IPS DF 6.9 (cell line): ENCODE measurements around the gene SMAD4.

ENCODE experiments used
- DNase-seq: peaks from one replicate; pipeline ENCODE4 v3.0.0-alpha.2; 2013; ENCODE audit warnings: low read depth, low spot score
- H3K27ac ChIP-seq: one replicate; pipeline ENCODE4 v1.5.1; 2013; ENCODE audit warnings: low read length, control low read depth
- H3K27me3 ChIP-seq: 2 replicates; pipeline ENCODE4 v1.6.1; 2013; ENCODE audit warnings: mild to moderate bottlenecking, low read length; ENCODE audit not compliant: control insufficient read depth, insufficient read depth
- H3K36me3 ChIP-seq: 2 replicates; pipeline ENCODE4 v1.6.1; 2013; ENCODE audit warnings: low read length; ENCODE audit not compliant: control insufficient read depth, insufficient read depth
- H3K4me1 ChIP-seq: 2 replicates; pipeline ENCODE4 v1.6.1; 2013; ENCODE audit warnings: low read length; ENCODE audit not compliant: control insufficient read depth, insufficient read depth
- H3K4me3 ChIP-seq: 2 replicates; pipeline ENCODE4 v1.5.1; 2013; ENCODE audit warnings: mild to moderate bottlenecking, low read length
- H3K9me3 ChIP-seq: 2 replicates; pipeline ENCODE4 v1.6.1; 2013; ENCODE audit warnings: low read length, inconsistent platforms; ENCODE audit not compliant: control insufficient read depth, insufficient read depth
- WGBS: extraction: QIAGEN DNeasy Blood & Tissue Kit; methylation state at CpG from one replicate; pipeline ENCODE4 v1.1.7; 2013; ENCODE audit warnings: mixed read lengths, missing lambda C conversion rate; ENCODE audit not compliant: insufficient read length, insufficient coverage; 5-methylcytosine and 5-hydroxymethylcytosine counted together

SMAD4 gene

GRCh38 chr18:51068105-51068504, 38.1 kb downstream of the SMAD4 start:
- H3K36me3 ChIP-seq, result no peaks in the 10 kb centered on the region
- H3K27me3 ChIP-seq, result no peaks in the 10 kb centered on the region
- no CpG with 5 or more reads among the region's 4 CpGs for WGBS
- no peak overlapping the region for H3K4me3 ChIP-seq
- no peaks in the 10 kb centered on the region for H3K9me3 ChIP-seq
- H3K4me1 ChIP-seq, result no peaks in the 10 kb centered on the region
- H3K27ac ChIP-seq, result no peak overlapping the region
- DNase-seq, result no peak

- Histone ChIP-seq H3K4me1 (no peaks in the 10 kb centered on the region), H3K4me3 (no peak overlapping the region), H3K36me3 (no peaks in the 10 kb centered on the region), H3K9me3 (no peaks in the 10 kb centered on the region), H3K27ac (no peak overlapping the region), H3K27me3 (no peaks in the 10 kb centered on the region)
- no CpG with 5 or more reads among the region's 1 CpG for WGBS
- DNase-seq, result no peak
Measured at GRCh38 chr18:51069885-51070284, 39.9 kb downstream of the SMAD4 start.

GRCh38 chr18:51070545-51070944, 40.5 kb downstream of the SMAD4 start:
- H3K4me1 ChIP-seq, result no peaks in the 10 kb centered on the region
- no peak overlapping the region for H3K4me3 ChIP-seq
- H3K9me3 ChIP-seq, result no peaks in the 10 kb centered on the region
- no peak for DNase-seq
- no peaks in the 10 kb centered on the region for H3K27me3 ChIP-seq
- WGBS, result no CpG with 5 or more reads among the region's 2 CpGs
- H3K27ac ChIP-seq, result no peak overlapping the region
- H3K36me3 ChIP-seq, result no peaks in the 10 kb centered on the region

GRCh38 chr18:51072586-51073313, 42.7 kb downstream of the SMAD4 start:
- no peaks in the 10 kb centered on the region for H3K4me1 ChIP-seq
- no peak for DNase-seq
- H3K36me3 ChIP-seq, result no peaks in the 10 kb centered on the region; the same call in 1 of the 2 replicates
- no peak overlapping the region for H3K4me3 ChIP-seq
- H3K27ac ChIP-seq, result no peak overlapping the region
- H3K9me3 ChIP-seq, result no peaks in the 10 kb centered on the region
- no peaks in the 10 kb centered on the region for H3K27me3 ChIP-seq
- WGBS, result no CpG with 5 or more reads among the region's 6 CpGs

- no peaks in the 10 kb centered on the region for H3K4me1 ChIP-seq
- WGBS, result no CpG with 5 or more reads among the region's 1 CpG
- H3K27me3 ChIP-seq, result no peaks in the 10 kb centered on the region
- DNase-seq, result no peak
- H3K4me3 ChIP-seq, result no peak overlapping the region
- peaks cover 3% of the 10 kb centered on the region; the same call in 1 of the 2 replicates for H3K36me3 ChIP-seq
- no peak overlapping the region for H3K27ac ChIP-seq
- H3K9me3 ChIP-seq, result no peaks in the 10 kb centered on the region
Measured at GRCh38 chr18:51074605-51075004, 44.6 kb downstream of the SMAD4 start.

- Histone ChIP-seq H3K27me3 (no peaks in the 10 kb centered on the region), H3K4me1 (no peaks in the 10 kb centered on the region), H3K27ac (no peak overlapping the region), H3K36me3 (peaks cover 5% of the 10 kb centered on the region; the same call in 1 of the 2 replicates), H3K4me3 (no peak overlapping the region), H3K9me3 (no peaks in the 10 kb centered on the region)
- DNase-seq, result no peak
- no CpG with 5 or more reads among the region's 4 CpGs for WGBS
Measured at GRCh38 chr18:51076503-51076902, 46.5 kb downstream of the SMAD4 start.

- no peak for DNase-seq
- no peaks in the 10 kb centered on the region for H3K27me3 ChIP-seq
- peaks cover 5% of the 10 kb centered on the region; the same call in 1 of the 2 replicates for H3K36me3 ChIP-seq
- H3K9me3 ChIP-seq, result no peaks in the 10 kb centered on the region
- no peaks in the 10 kb centered on the region for H3K4me1 ChIP-seq
- H3K4me3 ChIP-seq, result no peak overlapping the region
- no peak overlapping the region for H3K27ac ChIP-seq
- WGBS, result no CpG with 5 or more reads among the region's 2 CpGs
Measured at GRCh38 chr18:51077217-51077616, 47.2 kb downstream of the SMAD4 start.

- Histone ChIP-seq H3K9me3 (no peaks in the 10 kb centered on the region), H3K27ac (no peak overlapping the region), H3K4me1 (no peaks in the 10 kb centered on the region), H3K36me3 (peaks cover 5% of the 10 kb centered on the region; the same call in 1 of the 2 replicates), H3K27me3 (no peaks in the 10 kb centered on the region), H3K4me3 (no peak overlapping the region)
- no CpG with 5 or more reads among the region's 5 CpGs for WGBS
- no peak for DNase-seq
Measured at GRCh38 chr18:51078026-51078425, 48.0 kb downstream of the SMAD4 start.

GRCh38 chr18:51082571-51083267, 52.7 kb downstream of the SMAD4 start:
- DNase-seq, result no peak
- no CpG with 5 or more reads among the region's 2 CpGs for WGBS
- Histone ChIP-seq H3K27ac (no peak overlapping the region), H3K36me3 (peaks cover 5% of the 10 kb centered on the region; the same call in 1 of the 2 replicates), H3K27me3 (no peaks in the 10 kb centered on the region), H3K4me3 (no peak overlapping the region), H3K9me3 (no peaks in the 10 kb centered on the region), H3K4me1 (no peaks in the 10 kb centered on the region)

- no CpG with 5 or more reads among the region's 1 CpG for WGBS
- DNase-seq, result no peak
- no peaks in the 10 kb centered on the region for H3K4me1 ChIP-seq
Measured at GRCh38 chr18:51083398-51083797, 53.4 kb downstream of the SMAD4 start.

More at GRCh38 chr18:51083398-51083797, 53.4 kb downstream of the SMAD4 start:
- no peak overlapping the region for H3K4me3 ChIP-seq
- no peak overlapping the region for H3K27ac ChIP-seq
- no peaks in the 10 kb centered on the region for H3K27me3 ChIP-seq
- H3K36me3 ChIP-seq, result peaks cover 2% of the 10 kb centered on the region; the same call in 1 of the 2 replicates
- no peaks in the 10 kb centered on the region for H3K9me3 ChIP-seq
